Stimulated activated CD4-positive, alpha-beta T cell treated with anti-CD3 and anti-CD28 coated beads, TNF-alpha, amount 100 ng/mL, for 1 hour (primary cell): ENCODE measurements around the gene MDGA2.

Experiments used
- DNase-seq, 3 donors: peaks; one replicate each; pipeline ENCODE4 v3.0.0-alpha.2; 2020; ENCODE audit warnings: low read depth in 3 of 3, low spot score in 1 of 3

MDGA2 gene

DNA sequence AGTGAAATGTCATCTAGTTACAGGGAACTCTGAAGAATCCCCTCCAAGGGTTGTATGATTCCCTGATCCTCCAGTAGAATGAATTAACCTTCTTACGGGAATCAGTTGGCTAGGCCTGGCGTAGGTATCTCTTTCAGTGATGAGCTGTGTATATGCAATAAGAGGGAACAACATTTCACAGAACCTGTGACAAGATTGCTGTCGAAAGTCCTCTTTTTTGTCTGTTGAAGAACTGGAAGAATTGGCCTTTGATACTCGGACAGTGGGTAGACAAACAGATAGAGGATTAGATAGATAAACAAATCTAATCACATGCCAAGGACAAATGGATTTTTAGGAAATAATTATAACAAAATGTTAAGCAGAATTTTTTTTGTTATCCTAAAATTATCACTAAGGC is 184.6 kb downstream of the MDGA2 start:
- DNase-seq: no peak

DNA sequence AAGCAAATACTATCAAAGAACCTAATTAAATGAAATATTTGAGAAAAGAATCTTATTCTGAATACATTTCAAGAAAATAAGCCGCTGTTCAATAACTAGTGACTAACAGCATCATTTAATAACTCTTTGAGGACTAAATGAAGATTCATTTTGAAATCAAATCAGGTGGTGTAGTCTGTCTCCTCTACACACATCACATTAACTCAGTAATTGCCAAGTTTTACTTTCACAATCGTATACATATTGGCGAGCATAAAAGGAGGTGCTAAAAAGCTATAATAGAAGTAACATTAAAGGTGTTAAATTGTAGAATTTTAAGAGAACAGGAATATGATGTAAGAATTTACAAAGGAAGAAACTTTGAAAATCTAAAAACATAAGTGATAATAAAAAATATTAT is 185.1 kb downstream of the MDGA2 start:
- DNase-seq: no peak

DNA sequence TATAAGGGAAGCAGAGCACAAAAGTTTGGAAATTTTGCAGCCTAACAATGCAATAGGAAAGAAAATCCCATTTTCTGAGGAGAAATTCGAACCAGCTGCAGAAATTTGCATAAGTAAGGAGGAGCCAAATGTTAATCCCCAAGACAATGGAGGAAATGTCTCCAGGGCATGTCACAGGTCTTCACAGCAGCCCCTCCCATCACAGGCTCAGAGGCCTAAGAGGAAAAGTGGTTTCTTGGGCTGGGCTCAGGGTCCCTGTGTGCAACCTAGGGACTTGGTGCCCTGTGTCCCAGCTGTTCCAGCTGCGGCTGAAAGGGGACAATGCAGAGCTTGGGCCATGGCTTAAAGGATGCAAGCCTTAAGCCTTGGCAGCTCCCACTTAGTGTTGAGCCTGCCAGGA is 190.0 kb downstream of the MDGA2 start:
- DNase-seq: no peak

DNA sequence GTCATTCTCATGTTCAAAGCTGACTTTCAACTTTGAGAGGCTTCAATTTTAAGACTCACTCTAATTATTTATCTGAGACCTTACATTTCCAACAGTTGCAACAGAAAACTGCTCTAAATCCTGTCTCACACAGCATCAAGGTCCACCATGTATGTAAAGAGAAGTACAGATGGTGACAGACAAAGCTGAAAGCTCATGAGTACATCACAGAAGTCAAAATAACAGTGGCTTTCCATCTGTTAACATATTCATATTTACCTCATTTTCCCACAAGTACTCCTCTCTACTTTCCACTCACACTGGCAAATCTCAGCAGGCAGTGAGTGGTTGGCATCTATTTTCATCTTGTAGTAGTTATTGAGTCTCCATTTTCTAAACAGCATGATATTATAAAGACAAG is 192.0 kb downstream of the MDGA2 start:
- no peak for DNase-seq

DNA sequence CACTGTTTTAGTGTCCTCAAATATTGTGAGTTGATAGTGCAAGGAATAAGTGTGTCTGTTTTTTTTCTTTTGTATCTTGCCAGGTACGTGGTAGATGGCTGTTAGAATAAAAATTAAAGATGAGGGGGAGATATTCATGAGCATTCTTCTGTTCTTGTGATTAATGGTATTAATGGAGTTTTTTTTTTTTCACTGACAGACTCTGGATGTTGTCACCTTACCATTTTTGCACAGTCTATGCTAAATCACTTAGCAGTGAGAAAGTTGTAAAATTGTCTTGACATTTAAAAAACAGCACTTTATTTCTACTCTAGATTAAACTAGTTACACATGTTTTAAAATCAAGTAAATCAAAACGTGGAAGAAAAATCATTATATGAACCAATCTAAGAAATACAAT is 204.3 kb downstream of the MDGA2 start:
- no peak for DNase-seq

DNA sequence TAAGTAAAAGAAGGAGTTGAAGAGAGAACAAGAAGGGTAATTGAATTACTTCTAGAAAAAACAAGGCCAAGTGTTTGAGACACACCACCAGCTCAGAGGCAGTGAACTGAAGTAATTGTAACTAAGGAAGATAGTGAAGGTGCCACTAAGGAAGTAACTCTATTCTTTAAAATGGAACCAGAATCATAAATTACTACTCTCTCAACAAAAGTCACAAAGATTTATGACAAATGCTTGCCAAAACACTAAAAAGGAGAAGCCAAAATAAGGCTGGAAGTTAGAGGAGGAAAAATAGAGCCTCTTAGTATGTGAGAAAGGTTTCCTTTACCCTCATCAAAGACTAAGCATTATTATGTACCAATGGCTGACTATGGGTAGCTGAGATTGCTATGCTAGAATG is 208.5 kb downstream of the MDGA2 start:
- DNase-seq: no peak

DNA sequence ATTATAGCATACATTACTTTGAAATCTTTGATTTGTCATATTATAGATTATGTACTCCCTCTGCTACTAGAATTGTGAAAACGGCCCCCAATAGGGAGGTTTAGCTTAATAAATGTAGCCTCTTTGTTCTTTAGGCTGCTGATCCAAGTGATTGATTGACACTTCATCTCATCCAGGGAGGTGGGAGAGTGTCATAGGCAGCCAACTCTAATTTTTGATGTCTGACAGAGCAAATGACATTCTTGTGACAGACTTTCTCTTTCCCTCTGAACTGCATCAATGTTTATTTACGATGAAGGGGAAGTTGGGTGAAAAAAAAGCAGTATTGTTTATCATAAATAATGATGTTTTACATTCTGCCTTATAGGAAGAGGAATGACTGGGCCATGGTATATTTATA is 221.4 kb downstream of the MDGA2 start:
- no peak for DNase-seq

DNA sequence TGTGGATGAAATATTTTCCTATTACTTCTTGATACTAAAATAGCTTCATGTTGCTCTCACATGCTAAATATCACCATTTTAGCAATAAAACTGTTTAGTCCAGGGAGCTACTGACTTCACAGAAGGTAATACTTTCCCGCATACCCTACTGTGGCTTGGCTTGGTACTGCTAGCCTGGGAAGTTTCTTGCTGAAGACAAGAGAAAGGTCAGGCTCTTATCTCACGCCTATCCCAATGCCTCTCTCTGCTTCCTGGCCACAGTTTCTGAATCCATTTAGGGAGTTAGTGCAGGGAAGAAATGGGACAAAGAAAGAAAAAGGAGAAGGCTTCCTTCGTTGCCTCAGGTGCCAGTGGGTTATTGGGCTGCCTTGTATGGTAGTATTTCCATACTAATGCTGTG is 228.3 kb downstream of the MDGA2 start:
- DNase-seq: no peak

DNA sequence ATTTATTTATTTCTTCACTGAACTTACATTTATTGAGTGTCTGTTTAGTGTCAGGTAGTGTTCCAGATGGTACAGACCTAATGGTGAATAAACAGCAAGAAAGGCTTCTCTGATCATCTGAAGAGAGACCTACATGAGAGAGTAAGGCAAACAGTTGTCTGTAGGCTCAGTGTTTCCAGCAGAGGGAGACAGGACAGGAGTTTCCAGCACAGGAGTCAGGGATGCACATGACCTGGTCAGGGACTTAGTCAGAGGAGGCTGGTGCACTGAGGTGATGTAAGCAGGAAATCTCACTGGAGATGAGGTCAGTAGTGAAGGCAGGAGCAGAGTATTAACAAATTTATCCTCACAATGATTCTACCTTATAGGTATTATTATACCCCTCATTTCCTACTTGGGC is 233.2 kb downstream of the MDGA2 start:
- DNase-seq: no peak

DNA sequence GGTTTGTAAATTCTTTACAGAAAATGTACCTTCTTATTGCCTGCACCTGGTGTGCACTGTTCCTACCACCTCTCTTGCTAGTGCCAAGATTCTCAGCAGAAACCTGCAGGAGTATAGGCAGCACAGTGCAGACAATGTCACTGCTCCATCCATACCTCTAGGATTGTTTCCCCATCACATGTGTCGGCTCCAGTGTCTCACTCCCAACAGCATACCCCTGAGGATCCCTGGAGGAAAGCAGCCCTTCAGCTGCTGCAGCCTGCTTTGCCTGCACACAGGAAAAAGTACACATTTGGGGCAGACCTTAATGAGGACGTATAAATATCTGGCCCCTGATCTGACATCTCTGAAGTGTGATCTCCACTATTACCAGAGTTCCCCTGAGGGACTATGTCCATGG is 235.5 kb downstream of the MDGA2 start:
- no peak for DNase-seq

DNA sequence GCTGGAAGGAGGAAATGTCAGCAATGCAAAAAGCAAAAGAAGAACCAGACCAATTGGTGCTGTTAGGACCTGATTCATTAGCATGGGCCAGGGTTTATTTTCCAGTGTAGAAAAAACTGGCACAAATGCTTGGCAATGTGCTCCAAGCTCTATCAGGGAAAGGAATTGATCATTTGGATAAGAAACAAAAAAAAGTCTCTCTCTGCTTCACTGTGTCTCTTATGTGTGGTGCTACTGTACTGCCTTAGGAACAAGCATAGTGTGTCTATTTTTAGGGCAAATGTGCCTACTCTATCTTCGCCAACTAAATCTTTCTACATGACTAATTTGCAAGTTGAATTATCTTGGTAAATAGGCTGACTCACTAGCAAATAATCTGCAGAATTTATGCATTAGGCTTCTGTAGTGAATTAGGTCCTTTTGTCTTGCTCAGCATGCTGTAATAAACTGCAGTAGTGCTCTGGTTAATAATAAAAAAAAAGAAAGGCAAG is 236.7 kb downstream of the MDGA2 start:
- no peak for DNase-seq

DNA sequence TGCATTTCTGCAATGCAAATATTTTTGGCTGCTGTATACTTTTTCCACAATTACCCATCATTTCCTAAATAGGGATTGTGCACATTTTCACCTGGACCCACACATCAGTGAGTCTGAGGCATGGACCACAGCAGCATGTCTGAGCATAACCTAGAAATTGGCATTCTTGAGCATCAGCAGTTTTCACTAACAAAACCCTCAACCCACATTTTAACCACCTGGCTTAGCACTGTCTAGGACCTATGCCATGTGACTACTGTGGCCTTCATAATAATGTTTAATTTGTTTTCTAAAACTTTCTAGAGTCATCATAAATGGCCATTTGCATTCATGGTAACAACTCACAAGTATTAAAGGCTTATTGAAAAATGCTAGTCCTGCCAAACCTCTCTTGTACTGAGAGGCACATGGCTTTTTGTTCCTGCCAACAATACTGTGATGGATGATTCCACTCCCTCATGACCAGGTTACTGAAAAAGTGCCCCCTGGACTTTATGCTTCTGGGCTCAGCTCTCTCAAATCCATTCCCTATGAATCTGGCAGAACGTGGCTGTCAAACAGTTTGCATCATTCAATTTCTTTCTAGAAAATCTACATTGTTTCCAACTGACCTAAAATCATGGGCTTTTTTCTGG is 240.0 kb downstream of the MDGA2 start:
- DNase-seq: no peak

DNA sequence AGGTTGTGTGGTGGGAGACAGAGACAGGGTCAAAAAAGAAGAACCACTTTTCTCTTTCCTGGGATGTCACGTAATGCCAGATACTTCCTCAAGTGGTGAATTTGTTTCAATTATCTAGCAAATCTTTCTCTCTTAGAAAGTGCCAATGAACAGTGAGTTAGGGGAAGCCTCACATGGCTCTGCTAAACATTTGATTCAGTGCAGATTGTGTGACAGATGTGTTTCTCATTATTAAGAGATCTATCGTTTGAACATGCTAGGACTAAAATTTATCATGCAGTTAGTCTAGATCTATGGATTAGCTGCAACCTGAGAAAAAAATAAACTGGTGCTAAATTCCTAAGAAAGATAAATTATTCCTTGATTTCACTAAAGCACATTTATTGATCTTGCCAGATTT is 247.8 kb downstream of the MDGA2 start:
- DNase-seq: no peak

DNA sequence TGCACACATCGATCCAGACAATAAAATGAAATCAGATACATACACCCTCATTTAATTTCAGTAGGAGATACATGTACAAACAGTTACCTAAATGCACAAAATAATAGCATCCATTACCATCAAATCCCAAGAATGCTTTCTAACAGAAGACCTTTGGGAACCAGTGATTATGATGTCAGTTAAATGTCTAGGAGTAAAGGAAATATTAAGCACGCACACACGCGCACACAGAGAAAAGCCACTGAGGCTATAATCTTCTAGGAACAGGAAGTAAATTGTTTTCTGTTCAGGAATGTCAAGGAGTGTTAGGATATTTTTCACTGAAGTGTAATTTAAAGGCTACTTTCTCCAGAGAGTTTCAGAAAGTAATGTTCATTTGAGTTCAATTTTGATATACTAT is 250.1 kb downstream of the MDGA2 start:
- DNase-seq: no peak

DNA sequence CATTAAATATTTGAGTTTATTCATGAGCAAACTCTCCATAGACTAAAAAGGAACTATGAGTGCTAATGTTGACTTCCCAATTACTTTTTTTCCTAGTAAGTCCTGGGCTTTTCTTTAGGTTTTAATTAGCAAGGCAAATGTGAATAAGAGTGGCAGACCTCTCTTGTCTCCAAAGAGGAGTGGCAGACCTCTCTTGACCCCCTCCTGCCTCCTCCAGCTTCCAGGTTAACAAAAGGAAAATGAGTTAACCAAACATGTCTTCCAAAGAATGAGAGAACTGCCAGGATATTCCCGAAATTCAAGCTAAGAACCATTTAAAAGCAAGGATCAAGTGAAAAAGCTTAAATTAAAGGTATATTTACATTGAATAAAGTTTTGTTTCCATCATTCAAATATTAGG is 253.2 kb downstream of the MDGA2 start:
- no peak for DNase-seq

DNA sequence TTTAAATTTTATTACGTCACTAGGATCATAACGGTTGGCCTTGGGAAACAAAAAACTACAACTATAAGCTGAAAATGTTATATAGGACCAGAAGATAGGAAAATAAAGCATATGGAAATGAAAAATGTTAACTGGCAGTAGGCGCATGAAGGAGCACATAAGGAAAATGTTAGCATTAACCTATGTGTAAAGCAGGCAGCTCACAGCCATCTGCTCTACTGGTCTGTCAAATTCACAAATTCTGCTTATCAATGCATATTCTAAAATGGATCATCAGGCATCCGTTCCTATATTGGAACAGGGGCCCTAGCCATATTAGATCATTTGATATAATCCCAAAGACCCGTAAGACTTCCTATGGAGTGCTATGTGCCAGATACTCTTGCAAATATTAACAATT is 263.9 kb downstream of the MDGA2 start:
- DNase-seq: no peak

DNA sequence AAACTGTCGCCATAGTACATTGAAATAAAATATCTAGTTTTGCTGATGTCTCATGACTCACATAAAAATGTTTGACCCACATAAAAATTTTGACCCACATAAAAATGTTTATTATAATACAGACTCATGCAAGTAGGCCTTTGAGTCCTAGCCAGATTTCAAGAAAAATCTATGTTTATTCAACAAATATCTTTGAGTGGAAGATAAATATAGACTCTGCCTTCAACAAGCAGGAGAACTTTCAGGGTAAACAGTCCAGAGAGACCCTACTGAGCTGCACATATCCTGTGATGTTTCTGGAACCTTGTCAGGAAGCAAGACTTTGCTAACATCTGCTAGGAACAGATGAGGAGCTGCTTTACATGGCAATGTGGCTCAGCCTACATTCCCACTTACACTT is 283.1 kb downstream of the MDGA2 start:
- no peak for DNase-seq

DNA sequence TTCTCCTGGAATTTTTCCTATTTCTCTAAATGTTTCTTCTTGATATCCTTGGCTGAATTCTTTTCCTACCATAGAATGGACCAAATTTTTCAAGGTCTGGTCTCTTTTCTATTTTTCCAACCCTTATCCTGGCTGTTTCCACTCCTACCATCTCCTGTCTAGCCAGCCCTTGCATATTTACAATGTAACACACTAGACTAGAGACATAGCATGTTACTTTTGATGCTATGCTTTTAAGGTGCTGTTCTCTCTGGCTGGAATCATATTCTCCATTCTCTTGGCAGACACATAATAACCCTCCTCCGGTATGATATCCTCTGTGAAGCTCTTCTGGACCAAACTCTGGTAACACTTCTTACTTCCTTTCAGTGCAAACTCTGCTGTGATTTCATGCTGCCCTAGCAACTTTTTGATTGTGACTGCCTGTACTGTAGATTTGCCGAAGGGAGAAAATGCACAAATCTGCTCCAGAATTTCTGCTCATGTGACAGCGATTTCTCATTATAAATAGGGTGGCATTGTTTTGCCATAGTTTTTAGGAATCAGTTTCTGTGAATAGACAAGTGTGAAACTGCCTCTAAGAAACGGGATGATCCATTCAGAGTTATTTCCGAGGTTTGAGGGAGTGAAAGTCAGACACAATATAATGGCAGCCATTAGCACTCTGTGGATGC is 284.4 kb downstream of the MDGA2 start:
- no peak for DNase-seq

DNA sequence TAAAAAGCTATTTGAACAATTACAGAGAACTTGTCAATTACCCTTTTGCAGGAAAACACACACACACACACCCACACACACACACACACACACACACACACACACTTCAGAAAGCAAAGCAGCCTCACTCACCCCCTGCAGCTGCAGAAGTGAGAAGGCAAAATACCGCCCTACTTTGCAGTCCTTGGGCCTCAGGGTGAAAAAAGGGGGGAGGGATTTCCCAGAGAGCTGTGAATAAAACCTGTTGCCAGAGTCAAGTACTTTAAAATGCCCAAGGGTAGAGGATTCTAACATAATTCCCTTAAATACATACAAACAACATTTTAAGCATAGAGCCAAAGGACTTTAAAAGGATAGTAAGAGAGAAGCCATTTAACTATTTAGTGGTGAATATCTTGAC is 285.9 kb downstream of the MDGA2 start:
- DNase-seq: no peak

DNA sequence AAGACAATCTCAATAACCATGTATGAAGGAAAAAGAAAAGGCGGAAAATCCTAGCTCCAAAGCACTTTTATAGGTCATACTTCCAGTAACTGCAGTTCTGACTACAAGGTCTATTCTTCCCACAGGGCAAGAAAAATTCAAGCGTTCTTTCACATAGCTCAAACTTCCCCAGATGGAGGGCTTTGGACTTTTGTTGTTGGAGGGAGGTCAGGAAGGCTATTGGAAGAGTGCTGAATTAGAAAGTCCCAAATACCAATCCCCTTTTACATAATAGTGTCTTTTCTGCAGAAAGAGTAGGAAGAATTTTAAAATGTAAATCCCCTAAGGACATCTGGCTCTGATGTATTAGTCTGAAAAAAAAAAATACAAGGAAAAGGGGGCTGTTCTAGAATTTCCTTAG is 309.4 kb downstream of the MDGA2 start:
- no peak for DNase-seq

DNA sequence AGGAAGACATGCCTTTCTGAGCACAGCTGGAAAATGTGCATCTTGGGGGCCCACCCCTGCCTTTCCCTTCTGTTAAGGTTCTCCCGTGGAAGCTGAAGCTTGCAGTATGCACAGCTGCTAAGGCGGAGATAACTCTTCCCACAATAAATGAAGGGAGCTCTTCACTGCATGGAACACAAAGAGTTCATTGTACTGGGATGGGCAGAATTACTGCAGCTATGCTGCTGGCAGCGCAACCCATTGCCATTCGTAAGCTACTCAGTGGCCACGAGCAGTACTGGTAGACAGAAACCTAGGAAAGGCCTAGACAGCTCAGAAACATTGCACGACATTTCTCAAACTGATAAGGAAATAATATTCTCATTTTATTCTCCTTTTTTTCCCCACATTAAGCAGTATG is 310.2 kb downstream of the MDGA2 start:
- DNase-seq: no peak

DNA sequence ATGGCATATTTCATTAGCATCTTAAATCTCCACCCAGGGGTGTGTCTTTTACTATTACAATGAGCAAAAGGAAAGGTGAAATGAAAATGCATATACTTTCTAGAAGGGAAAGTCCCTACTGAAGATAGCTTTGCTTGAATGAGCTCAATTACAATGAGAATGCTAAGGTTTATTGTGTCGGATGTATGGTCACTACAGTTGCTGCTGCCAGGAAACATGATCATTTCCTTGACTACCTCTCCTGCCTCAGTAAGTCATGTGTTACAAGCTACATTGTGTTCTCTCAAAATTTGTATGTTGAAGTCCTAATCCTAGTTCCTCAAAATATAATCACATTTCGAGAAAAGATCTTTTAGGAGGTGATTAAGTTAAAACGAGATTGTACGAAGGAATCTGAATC is 322.2 kb downstream of the MDGA2 start:
- DNase-seq: no peak

DNA sequence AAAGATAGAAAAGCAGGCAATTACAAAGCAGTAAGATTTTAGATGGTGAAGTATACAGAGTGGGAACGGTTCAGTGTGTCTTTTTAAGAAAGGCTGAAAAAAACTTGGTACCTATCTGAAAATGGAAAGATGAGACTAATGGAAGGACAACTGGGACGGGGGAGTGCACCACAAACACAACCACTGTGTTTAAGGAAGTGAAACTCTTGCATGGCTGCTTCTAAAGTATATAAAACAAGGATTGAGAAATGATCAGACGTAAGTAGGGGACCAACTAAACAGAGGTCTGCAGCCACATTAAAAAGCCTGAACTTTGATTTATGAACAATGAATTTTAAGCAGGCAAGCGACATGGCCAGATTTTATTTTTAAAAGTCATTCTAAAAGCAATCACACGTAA is 328.6 kb downstream of the MDGA2 start:
- no peak for DNase-seq
